Type B pancreatic cell (in vitro differentiated cells): ENCODE data around the gene DIAPH1. TPM values are rescaled to one million over a fixed set of nuclear protein-coding genes. Genes with fewer than 3 reads are reported as not detected.

Source experiments
- DNase-seq: peaks from one replicate; pipeline ENCODE4 v3.0.0; 2021; ENCODE audit warnings: mixed read lengths; ENCODE audit not compliant: unreplicated experiment; ENCODE audit errors: extremely low spot score
- H3K27ac Mint-ChIP-seq: 2 replicates; pipeline ENCODE4 v1.8.0; 2021; ENCODE audit warnings: mild to moderate bottlenecking, mixed read lengths
- H3K27me3 Mint-ChIP-seq: 2 replicates; pipeline ENCODE4 v1.8.0; 2021; ENCODE audit warnings: mixed read lengths
- H3K36me3 Mint-ChIP-seq: 2 replicates; pipeline ENCODE4 v1.8.0; 2021; ENCODE audit warnings: mixed read lengths
- H3K4me1 Mint-ChIP-seq: one replicate; pipeline ENCODE4 v1.8.0; 2021; ENCODE audit warnings: mixed read lengths; ENCODE audit not compliant: unreplicated experiment
- H3K4me3 Mint-ChIP-seq: 2 replicates; pipeline ENCODE4 v1.8.0; 2021; ENCODE audit warnings: mild to moderate bottlenecking, mixed read lengths
- H3K9me3 Mint-ChIP-seq: 2 replicates; pipeline ENCODE4 v1.8.0; 2021; ENCODE audit warnings: mixed read lengths
- total RNA-seq: library from RNA; stranded (reverse); gene quantifications from 2 replicates; pipeline ENCODE4 v1.2.1, GENCODE V29; 2021; ENCODE audit warnings: low replicate concordance
- TF ChIP-seq, protein P1 (sequence below): fragments of 200-600 bp; sonication (generic); conservative IDR thresholded peaks from 2 replicates; pipeline ENCODE4 v1.5.0; 2021; ENCODE audit warnings: antibody characterized with exemption, mild to moderate bottlenecking

DIAPH1 gene
- total RNA-seq, 1 donor from 2014 or later = 79.6 TPM

DNA sequence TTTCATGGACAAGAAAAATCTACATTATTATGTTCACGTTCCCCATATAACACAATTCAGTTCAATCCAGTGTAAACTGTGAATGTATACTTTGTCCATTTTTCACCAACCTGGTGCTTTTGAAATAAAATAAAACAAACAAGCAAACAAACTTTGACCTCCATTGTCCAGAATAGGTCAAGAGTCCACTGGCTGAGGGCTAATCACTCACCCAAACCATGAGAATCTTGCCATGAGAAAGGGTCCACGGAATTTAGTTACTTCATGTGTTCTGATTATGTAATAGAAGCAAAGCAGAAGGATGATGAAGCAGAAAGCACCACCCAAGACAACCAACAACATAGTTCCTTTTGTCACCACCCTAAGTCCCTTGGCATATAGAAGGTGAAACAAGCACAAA is 28.7 kb downstream of the DIAPH1 start:
- Mint-ChIP-seq H3K36me3 (peaks cover 8% of the 10 kb centered on the region), H3K4me1 (no peaks in the 10 kb centered on the region), H3K27ac (no peak overlapping the region), H3K9me3 (no peaks in the 10 kb centered on the region), H3K4me3 (no peak overlapping the region), H3K27me3 (no peaks in the 10 kb centered on the region)
- DNase-seq = no peak
- TF ChIP-seq, protein P1, sequence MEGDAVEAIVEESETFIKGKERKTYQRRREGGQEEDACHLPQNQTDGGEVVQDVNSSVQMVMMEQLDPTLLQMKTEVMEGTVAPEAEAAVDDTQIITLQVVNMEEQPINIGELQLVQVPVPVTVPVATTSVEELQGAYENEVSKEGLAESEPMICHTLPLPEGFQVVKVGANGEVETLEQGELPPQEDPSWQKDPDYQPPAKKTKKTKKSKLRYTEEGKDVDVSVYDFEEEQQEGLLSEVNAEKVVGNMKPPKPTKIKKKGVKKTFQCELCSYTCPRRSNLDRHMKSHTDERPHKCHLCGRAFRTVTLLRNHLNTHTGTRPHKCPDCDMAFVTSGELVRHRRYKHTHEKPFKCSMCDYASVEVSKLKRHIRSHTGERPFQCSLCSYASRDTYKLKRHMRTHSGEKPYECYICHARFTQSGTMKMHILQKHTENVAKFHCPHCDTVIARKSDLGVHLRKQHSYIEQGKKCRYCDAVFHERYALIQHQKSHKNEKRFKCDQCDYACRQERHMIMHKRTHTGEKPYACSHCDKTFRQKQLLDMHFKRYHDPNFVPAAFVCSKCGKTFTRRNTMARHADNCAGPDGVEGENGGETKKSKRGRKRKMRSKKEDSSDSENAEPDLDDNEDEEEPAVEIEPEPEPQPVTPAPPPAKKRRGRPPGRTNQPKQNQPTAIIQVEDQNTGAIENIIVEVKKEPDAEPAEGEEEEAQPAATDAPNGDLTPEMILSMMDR = no peak

DNA sequence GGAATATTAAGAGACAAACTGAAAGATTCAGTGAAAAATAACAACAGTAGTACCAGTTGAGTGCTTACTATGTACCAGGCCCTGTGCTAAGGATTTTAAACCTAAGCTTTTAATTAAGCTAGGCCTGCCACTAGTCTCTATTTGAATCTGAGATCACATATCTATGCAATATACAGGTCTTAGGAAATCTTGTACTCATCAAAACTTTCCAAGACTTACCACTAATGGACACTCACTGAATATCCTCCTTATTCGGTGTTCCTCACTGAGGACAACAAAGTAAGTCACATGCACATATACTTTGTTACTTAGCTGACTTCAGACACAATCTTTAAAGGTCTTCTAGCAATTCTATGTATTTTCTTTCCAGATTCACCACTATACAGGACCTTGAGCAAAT is 32.6 kb downstream of the DIAPH1 start:
- no peaks in the 10 kb centered on the region for H3K27me3 Mint-ChIP-seq
- TF ChIP-seq, protein P1 = no peak
- no peak overlapping the region for H3K27ac Mint-ChIP-seq
- no peaks in the 10 kb centered on the region for H3K9me3 Mint-ChIP-seq
- H3K4me1 Mint-ChIP-seq = no peaks in the 10 kb centered on the region
- H3K4me3 Mint-ChIP-seq = no peak overlapping the region
- H3K36me3 Mint-ChIP-seq = peaks cover 32% of the 10 kb centered on the region
- no peak for DNase-seq

DNA sequence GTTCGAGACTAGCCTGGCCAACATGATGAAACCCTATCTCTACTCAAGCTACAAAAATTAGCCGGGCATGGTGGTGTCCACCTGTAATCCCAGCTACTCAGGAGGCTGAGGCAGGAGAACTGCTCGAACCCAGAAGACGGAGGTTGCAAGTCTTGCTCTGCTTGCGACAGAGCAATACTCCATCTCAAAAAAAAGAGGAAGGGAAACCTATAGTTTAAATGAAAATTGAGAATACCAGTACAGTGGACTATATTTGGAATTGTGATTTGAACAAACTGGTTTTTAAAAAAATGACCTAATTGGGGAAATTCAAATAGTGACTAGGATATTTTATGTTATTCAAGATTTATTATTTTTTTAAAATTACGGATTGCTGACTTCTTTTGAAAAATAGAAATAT is 33.2 kb downstream of the DIAPH1 start:
- Mint-ChIP-seq H3K4me3 (no peak overlapping the region), H3K36me3 (peaks cover 32% of the 10 kb centered on the region), H3K9me3 (no peaks in the 10 kb centered on the region), H3K4me1 (no peaks in the 10 kb centered on the region), H3K27ac (no peak overlapping the region), H3K27me3 (no peaks in the 10 kb centered on the region)
- TF ChIP-seq, protein P1 = no peak
- no peak for DNase-seq

DNA sequence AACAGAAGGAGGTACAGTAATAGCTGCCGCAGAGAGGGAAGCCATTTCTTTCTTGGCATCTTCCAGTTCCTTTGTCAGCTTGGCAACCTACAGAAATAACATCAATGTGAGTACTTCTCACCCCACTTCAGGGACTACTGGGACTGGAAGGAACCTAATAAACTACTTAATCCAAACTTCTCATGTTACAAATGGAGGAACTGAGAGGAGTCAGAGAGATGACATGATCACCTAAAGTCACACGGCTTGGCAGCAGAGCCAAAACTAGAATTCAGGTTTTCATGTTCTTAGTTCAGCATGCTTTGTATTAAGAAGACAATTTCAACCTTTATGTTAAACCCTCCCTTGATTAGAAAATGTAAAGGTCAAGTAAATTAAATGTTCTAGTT is 44.7 kb downstream of the DIAPH1 start:
- no peak for DNase-seq
- TF ChIP-seq, protein P1 = no peak
- Mint-ChIP-seq H3K36me3 (peaks cover 40% of the 10 kb centered on the region), H3K27me3 (no peaks in the 10 kb centered on the region), H3K27ac (no peak overlapping the region), H3K9me3 (no peaks in the 10 kb centered on the region), H3K4me1 (no peaks in the 10 kb centered on the region), H3K4me3 (no peak overlapping the region)

DNA sequence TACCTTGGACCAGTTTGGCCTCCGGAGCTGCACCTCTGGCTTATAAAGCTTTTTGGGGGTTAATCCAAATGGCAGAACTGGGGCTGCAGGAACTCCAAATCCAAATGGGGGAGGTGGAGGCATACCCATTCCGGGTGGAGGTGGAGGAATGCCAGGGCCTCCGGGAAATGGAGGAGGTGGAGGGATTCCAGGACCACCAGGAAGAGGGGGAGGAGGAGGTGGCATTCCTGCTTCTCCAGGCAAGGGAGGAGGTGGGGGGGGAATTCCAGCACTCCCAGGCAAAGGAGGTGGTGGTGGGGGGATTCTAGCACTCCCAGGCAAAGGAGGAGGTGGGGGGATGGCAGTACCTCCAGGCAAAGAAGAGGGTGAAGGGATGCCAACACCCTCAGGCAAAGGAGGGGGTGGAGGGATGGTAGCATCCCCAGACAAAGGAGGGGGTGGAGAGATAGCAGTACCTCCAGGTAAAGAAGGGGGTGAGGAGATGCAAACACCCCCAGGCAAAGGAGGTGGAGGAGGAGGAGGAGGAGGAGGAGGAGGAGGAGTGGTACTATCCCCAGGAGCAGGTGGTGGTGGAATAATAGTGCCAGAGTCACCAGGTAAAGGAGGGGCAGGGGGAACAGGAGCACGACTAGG is 45.2 kb downstream of the DIAPH1 start:
- no peak for DNase-seq
- Mint-ChIP-seq H3K27ac (no peak overlapping the region), H3K4me1 (no peaks in the 10 kb centered on the region), H3K27me3 (no peaks in the 10 kb centered on the region), H3K36me3 (peaks cover 37% of the 10 kb centered on the region), H3K9me3 (no peaks in the 10 kb centered on the region), H3K4me3 (no peak overlapping the region)
- TF ChIP-seq, protein P1 = no peak

DNA sequence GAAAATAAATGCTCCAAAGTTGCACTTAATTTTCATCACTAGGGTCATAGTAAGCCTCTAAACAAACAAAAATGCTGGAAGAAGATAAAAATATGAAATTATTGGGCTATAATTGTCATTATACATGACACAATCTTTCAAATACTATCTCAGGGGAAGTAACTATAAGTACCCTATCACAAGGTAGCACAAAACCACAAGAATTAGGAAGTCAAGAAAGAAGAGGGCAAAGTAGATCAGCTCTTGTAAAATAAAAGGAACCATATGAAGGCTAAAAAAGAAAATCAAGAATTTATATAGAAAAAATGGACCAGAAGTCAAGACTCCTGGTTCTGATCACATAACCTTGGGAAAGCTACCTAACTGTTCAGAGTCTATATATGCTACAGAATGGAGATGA is 48.1 kb downstream of the DIAPH1 start:
- no peak overlapping the region for H3K4me3 Mint-ChIP-seq
- H3K4me1 Mint-ChIP-seq = no peaks in the 10 kb centered on the region
- no peak for DNase-seq
- TF ChIP-seq, protein P1 = no peak
- no peaks in the 10 kb centered on the region for H3K9me3 Mint-ChIP-seq
- H3K27me3 Mint-ChIP-seq = no peaks in the 10 kb centered on the region
- H3K36me3 Mint-ChIP-seq = peaks cover 19% of the 10 kb centered on the region
- no peak overlapping the region for H3K27ac Mint-ChIP-seq
